NCI-H2196 treated with DMSO at 0.1 percent for 48 hours (cell line): ENCODE measurements around the gene HHLA2.
"Not testable (repeated sequence)": the region's sequence is repeated elsewhere in the genome, so short reads cannot be mapped to it uniquely, and the experiment has no call there.

Experiments
- DNase-seq: peaks from one replicate; lab custom pipeline; 2025; ENCODE audit not compliant: unreplicated experiment; lab: John Stamatoyannopoulos, UW

Gene HHLA2

DNA sequence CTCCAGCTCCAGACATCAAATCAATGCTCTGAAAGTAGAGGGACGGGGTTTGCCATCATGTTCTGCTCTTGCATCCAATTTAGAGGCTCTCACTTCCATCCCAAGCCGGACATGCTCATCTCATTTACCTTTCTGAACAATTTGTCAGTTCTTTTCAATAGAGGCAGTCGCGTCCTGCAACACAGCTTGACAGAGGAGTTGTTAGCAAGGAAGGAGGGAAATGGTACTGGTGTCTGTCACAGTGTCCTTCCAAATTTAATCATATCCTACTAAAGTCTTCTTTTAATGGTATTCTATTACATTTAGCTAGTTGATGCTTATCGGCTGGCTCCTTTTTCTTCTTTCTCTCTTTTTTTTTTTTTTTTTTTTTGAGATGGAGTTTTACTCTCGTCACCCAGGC lies 45.6 kb downstream of the HHLA2 start:
- no peak for DNase-seq

DNA sequence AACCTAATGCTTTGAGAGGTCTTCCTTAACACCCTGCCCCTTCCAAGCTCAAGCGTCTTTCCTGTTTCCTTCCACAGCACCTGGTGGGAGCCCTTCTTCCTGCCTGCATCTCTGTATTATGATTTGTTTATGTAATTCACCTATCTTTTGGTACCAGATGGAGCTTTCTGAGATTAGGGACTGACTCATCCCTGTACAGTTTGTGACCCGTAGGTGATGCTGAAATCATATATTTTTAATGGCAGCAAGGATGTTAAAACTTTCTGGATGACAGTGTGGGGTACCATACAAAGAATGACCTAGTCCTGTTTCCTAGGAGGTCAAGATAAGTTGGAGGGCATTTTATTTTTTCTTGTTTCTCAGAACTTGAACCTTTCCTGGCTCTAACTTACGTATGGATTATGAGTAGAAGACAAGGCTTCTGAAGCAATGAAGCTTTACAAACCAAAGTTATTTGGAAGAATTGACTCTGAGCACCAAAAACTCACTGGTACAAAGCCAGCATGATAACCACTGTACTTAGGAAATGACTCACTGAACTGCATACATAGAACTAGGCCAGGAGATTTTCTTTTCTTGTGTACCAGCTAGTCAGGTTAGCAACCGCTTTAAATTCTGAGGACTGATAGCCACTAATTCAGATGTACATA lies 46.6 kb downstream of the HHLA2 start:
- no peak for DNase-seq

DNA sequence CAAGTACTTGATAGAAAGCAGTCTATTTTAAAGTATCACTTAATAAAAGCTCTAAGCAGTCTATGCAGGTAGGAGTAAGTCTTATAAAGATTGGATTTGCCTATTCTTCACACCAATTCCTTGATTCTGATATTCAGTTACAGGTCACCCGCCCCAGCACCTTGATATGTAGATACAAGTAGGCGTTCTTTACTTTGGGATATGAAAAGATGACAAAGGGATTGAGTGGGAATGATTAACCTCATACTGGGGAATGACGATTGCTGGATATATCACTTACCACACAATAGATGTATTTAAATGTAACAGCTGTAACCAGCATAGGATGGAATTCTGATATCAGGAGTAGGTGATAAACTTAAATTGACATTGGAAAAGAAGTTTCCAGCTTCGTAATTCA lies 47.1 kb downstream of the HHLA2 start:
- DNase-seq: no peak

DNA sequence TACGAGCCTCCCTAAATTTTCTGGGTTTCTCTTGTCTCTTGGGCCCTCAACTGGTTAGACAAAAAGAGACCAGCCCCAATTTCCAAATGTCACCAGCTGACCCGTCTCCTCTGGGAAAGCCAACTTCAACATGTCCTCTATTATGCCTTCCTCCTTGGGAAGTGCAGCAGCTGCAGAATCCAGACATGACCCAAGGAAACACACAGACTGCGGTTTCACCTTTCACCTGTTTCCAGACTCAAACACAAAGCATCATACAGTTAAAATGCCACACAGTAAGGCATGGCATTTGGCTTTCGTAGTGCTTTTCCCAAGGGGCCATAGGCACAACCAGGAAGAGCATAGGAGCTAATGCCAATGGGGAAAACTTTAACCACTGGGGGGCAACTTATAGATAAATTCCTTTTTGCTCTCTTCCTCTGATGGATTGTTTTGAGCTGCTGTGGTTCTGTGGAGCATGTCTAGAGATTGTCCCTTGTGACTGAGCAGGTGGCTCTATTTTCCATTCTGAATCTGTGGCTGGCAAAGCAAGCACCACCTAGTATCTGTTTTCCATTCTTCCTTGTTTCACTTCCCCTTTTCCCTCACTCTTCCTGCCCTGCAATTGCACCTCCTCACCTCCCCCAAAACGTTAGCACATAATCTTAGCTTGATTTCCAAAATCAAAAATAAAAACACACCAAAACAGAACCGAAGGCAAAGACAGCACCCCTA lies 49.3 kb downstream of the HHLA2 start:
- no peak for DNase-seq

DNA sequence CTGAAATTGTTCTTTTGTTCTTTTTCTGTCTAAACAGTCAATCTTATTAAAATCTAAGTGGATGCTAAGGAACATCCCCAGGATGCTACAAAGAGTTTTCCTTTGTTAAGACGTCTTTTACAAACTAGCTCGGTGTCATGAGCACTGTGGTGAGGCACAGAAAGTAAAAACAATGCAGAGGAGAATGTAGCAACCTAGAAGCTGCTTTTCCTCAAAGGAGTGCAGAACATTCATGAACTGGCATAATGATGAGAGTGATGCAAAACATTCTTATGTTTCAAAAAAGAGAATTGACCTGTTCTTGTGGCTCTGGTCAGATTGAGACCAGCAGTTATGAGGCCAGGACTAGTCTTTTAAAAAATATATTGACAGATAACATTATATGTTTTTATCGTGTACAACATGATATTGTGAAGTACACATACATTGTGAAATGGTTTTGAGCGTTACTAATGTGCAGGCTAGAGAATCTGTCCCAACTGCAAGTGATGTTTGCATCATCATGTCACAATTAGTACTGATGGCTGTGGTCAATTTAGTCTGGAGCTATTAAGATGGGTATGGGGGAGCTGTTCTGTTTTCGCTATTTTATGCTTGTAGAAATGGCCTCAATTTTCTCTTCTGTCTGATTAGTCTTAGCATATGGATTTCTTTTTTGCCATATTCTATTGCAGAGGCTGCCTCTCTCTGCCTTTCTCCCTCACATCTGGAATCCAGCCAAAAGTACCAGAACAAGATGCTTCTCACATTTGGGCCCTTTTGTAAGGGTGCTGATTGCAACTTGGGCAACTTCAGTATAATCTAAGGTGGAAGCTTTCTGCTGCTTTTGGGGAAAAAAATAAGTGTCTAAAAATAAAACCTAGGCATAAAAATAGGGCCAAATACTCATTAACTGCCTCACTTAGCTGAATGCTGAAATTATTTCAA lies 50.2 kb downstream of the HHLA2 start:
- no peak for DNase-seq

DNA sequence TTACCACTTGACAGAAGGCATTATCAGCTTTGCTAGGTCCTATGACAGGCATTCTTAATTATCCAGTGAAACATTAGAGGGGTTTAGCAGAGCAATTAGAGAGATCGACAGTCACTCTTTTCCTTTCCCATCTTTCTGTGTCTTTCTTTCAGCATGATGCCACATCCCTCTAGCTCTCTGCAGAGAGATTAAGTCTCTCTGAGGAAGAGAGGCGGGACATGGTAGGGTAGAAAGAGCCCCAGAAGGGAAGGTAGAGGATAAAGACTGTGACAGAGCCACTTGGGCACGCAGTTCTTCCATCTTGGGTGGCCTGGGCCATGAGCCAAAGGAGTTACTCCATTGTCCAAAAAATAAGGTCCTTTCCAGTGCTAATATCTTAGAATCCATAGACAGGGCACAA lies 55.8 kb downstream of the HHLA2 start:
- DNase-seq: no peak

DNA sequence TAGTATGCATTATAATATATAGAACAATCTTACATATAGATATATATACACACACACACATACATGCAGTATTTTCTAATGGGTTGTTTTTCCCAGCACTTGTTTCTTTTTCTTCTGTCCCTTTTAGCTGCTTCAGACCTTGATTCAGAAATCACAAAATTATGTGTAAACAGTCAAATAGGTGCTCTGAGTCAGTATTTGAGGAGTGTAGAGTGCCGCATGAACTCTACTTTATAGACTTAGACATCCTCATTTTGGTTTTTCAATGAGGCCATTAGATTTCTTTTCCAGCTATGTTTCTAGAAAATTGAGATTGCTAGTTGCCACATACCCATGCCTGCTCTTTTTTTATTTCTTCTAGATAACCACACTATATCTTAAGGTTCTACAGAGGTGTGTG lies 58.2 kb downstream of the HHLA2 start:
- DNase-seq: no peak

DNA sequence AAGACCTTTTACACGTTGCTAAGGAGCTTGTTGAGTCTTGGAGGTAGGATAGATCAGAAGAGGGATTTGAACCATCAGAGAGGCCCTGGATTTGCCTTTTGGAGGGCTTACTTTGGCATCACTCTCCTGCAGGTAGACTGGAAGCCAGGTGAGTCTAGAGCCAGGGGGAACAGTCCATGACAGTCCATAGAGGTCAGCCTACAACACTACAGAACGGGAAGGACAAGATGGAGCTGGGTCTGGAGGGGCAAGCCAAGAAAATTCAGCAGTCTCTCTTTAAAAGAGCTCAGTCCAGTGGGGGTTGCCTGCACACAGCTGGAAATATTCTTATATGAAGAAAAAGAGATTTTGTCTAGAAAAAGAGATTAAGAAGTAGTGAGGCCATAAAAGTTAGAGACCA lies 60.7 kb downstream of the HHLA2 start:
- DNase-seq: no peak

DNA sequence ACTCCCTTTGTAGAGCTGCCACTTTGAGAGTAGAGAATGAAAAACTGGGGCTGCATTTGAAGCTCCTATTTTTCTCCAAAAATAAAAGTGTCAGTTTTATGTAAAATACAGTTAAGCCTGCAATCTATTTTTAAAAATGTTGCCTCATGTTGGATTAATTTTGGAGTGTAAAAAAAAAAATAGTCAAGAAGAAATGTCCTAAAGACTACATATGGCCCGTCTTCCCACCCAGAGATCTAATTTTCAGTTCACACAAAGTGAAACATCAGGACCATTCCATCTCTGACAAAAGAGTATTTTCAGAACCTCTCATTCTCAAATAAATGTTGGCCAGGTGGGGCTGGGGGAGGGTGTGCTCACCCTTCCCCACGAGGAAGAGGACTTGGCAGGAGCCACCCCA lies 62.7 kb downstream of the HHLA2 start:
- DNase-seq: no peak

DNA sequence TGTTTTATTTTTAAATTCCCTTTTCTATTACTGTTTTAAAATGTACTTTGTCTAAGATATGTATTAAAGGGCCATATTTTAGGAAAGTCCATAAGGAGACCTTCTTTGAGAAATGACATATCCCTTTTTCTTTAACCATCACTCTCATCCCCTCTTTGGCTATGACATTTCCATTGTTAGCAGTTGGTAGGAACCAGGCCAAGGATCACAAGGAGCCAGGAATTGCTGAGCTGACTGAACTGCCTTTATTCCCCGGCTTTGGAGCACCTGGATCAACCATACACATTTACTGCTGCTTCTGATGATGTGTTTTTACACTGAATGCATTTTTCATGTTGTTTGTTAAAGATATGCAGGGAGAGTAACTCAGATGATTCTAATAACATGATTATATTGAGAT lies 79.7 kb downstream of the HHLA2 start:
- no peak for DNase-seq

DNA sequence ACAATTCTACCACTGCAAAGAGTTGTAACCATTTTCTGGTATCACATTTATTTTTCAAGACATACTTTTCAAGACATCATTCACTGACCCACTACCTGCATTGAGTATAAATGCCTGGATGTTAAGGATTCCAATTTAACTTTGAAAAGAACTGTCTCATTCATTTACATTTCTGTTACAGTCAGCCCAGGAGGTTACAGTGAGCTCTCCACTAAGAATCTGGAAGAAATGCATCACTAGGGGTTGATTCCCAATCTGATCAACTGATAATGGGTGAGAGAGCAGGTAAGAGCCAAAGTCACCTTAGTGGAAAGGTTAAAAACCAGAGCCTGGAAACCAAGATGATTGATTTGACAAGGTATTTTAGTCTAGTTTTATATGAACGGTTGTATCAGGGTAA lies 81.0 kb downstream of the HHLA2 start:
- DNase-seq: no peak

DNA sequence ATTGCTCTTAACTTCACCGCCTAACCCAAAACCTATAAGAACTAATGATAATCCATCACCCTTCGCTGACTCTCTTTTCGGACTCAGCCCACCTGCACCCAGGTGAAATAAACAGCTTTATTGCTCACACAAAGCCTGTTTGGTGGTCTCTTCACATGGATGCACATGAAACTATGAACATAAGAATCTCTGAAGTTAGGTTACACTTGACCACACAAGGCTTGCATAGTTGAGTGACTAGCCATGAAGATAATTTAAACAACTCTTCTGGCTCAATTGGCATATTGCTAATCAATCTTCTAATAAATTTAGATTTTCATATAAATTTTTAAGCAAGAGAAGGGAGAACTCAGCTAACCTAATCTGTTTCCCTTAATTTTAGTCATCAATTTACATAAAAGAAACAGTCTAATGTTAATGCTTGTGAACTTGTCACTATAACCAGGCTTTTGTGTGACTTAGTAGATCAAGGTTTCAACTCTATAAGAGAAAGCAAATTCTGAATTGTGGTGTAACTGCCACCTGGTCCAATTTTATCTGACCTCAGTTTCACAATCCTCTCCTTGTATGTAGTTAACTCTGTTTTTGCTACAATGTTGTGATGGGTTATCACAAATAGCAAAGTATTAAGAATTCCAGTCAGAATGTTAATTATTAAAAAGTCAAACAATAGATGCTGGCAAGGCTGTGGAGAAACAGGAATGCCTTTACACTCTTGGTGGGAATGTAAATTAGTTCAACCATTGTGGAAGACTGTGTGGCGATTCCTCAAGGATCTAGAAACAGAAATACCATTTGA lies 82.0 kb downstream of the HHLA2 start:
- no peak for DNase-seq

DNA sequence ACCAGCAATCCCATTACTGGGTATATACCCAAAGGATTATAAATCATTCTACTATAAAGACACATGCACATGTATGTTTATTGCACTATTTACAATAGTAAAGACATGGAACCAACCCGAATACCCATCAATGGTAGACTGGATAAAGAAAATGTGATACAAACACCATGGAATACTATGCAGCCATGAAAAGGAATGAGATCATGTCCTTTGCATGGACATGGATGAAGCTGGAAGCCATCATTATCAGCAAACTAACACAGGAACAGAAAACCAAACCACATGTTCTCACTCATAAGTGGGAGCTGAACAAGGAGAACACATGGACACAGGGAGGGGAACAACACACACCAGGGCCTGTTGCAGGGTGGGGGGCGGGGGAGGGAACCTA lies 82.6 kb downstream of the HHLA2 start:
- not testable (repeated sequence) for DNase-seq

DNA sequence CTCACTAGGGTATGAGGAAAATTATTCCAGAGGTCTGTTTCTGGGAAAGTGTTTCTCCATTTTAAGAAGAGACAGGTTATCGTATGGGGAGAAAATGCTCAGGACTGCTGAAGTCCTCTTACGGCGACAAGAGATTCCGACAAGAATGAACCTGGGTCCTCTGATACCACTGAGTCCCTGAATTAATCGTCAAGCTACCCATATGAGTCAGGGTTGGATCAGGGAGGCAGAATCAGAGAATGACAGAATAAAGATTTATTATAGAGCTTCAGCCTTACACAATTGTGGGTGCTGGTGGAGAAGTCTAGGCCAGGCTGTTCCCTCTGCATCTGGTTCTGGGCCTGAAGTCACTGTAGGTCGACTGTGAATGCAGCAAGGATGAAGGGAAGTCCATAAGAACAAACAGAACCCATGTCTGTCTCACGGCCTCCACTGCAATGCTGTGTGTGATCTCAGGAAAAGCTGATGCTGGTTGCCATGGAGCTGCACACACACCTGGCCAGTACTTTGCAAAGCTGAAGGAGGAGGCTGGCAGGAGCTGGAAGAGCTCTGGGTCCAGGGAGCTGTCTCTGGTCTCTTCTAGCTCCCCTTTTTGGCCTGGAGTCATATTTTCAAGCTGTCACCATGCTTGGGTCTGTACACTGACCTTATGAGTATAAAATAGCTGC lies 83.9 kb downstream of the HHLA2 start:
- DNase-seq: no peak

DNA sequence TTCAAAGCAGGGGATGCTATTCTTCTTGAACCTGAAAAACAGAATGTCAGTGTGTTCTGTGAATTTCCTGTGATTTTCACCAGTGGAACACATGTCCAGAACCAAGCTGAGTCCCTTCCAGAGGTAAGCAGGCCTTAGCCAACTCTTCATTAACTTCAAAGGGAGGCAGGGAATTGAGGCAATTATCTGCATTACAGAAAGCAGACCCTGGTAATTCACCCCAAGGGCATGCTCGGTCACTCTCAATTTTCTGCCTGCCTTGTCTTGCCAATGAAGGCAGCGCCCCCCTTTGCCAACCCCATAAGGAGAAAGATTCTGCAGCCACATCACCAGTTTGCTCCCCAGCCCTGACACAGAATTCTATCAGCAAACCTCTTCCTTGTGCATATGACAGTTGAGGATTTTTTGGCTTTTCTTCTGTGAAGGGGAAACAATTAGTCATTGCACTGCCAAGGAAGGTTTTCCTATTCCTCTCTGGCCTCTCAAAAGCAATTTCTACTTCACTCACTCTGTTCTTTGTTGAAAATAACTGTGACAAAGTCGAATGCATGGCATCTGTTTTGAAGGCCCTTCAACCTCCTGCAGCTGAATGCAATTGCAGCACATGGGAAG lies 85.3 kb downstream of the HHLA2 start:
- no peak for DNase-seq

DNA sequence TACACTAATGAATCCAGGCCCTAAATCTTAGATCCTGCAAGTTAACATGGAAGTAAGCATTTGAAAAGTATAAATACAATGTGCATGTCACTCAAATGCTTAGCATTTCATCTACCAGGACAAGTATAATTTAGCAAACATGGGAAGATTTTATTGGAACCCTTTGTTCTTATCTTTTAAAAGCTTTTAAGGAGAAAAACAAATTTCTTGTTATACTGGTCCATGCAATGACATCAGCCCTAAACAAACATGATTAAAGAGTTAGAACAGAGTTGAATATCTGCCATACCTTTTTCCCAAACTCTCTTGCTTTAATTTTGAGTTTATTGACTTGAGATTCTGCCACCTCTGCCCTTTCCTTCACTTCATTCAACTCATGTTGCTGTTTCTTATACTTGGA lies 87.0 kb downstream of the HHLA2 start:
- no peak for DNase-seq

DNA sequence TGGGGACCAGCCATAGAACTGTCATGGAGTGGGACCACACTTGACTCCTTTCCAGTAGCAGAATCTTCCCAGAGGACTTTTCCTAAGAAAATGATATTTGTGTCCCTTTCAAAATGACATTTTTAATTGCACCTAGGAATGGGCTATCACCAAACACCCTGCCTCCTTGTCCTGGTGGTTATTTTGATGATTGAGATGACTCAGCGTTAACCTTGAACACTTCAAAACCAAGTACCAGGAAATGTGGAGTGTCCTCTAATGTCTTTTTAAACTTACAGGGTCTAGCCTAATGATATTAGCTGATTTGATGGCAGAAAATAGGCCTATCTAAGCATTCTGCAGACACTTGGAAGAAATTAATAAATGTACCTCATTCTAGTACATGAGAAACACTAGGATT lies 90.7 kb downstream of the HHLA2 start:
- no peak for DNase-seq

DNA sequence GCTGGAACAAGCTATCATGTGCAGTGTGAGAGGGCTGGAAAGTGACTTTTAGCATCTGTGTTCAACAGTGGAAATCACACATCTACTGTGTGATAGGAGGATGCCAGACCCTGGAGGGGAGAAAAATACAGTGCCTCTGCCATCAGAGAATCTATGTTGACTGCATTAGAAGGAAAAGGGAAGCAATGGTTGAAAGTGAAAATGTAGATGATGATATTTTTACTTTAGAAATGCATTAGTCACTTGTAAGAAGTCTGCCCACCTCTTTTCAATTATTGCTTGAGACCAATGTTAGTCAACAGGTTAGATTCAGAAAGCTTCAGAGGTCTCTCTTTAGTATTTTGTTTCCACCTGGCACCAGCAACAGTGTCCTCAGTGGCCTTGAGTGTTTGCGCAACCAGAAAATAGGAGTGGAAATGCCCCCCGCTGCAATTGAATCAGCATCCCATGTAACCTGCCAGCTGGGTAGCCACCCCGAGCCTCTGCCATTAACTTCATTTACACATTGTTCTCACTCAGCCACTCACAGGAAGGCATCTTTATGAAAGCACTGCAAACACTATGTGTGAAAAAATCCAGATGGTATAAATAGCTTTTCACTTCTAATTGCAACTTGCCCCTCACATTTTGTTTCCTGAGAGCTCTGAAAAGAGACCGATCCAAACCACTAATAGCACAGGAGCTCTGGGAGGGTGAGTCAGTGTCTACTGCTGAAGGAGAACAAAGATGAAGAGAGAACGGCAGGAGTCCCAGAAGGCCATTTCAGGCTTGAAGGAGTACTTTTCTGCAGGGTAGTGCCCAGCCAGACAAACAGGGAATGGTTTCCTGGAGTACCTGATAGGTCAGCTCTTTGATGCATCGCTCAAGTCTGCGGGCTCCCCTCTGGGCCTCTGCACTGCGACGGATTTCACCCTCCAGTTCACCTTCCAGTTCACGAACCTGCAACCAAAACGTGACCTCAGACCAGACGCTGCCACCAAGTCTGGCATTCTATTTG lies 92.1 kb downstream of the HHLA2 start:
- DNase-seq: no peak

DNA sequence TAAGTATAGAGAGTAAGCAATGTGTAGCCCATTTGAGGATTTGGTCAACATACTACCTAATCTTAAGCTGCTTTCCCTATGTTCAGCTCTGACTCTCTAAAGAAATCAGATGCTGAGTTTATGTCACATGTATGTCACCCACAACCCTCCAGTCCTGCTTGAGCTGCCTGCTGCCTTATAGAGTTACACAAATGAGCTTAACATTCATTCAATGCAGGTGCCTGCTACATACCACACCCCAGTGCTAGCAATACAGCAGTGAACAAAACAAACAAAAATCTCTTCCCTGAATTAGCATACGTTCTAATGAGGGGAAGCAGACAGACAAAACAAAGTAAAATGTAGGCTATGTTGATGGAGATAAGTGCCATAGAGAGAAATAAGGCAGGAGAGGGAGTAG lies 93.0 kb downstream of the HHLA2 start:
- no peak for DNase-seq
